HepG2 (cell line): ENCODE results near the gene DUS1L. TPM values are rescaled to one million over a fixed set of nuclear protein-coding genes. Genes with fewer than 3 reads are reported as not detected.
A peak's percentile ranks its signal among the peaks of the same experiment; 100 is the strongest.

Source experiments
- ATAC-seq: fragments of 200-7000 bp; cut with Tn5 transposase; 3 replicates; pipeline ENCODE4 v1.9.1; 2020; ENCODE audit warnings: mild to moderate bottlenecking, moderate library complexity
- BruUV-seq: library from RNA; stranded (reverse); fragments of 400-500 nt; replicated peaks from 2 replicates; lab custom pipeline; 2021; lab: Mats Ljungman, UMichigan
- CTCF ChIA-PET: fragments of 300-600 bp; formaldehyde crosslinking; extraction: SDS; loops from one replicate; lab custom pipeline; 2021; ENCODE audit warnings: low total read pairs, inconsistent platforms, low intra/inter-chr PET ratio; lab: Yijun Ruan, JAX
- POLR2A ChIA-PET: fragments of 350-600 bp; sonication (Branson Sonifier 250); formaldehyde crosslinking; loops from one replicate; lab custom pipeline; 2020; ENCODE audit warnings: antibody characterized with exemption, inconsistent platforms; lab: Yijun Ruan, JAX
- DNase-seq: peaks from one replicate; pipeline ENCODE4 v3.0.0-alpha.2; 2015; ENCODE audit warnings: low spot score
- FAIRE-seq: peaks from 3 replicates; lab custom pipeline; 2011; peaks lifted over from hg19 to GRCh38; lab: Jason Lieb, UNC
- H2AFZ ChIP-seq: one replicate; pipeline ENCODE4 v1.6.1; 2011; ENCODE audit warnings: low read length, inconsistent platforms
- H3K27ac ChIP-seq: fragments of 300-600 bp; 3 replicates; pipeline ENCODE4 v1.8.0; 2011; ENCODE audit warnings: mixed run types, mild to moderate bottlenecking, mixed read lengths, low read length, inconsistent platforms; ENCODE audit not compliant: insufficient read depth; ENCODE audit errors: extremely low read length
- H3K27me3 ChIP-seq, 2 experiments: fragments of 200-600 bp in 1 of 2; 2 replicates in 1 of 2; 3 replicates in 1 of 2; pipeline versions ENCODE4 v1.6.0 to v1.8.0; 2011; ENCODE audit warnings: low read length in 2 of 2, mild to moderate bottlenecking in 2 of 2, moderate library complexity in 2 of 2, inconsistent platforms in 1 of 2; ENCODE audit not compliant: insufficient read depth in 2 of 2, control insufficient read depth in 1 of 2
- H3K36me3 ChIP-seq, 2 experiments: fragments of 200-600 bp in 1 of 2; replicated peaks in 1 of 2; 2 replicates in 1 of 2; 3 replicates in 1 of 2; pipeline versions ENCODE4 v1.5.1 to v1.8.0; 2011; ENCODE audit warnings: low read length in 2 of 2, inconsistent platforms in 1 of 2; ENCODE audit not compliant: insufficient read depth in 2 of 2, control insufficient read depth in 1 of 2
- H3K4me1 ChIP-seq: 2 replicates; pipeline ENCODE4 v1.5.1; 2012; ENCODE audit warnings: low read length, inconsistent platforms; ENCODE audit not compliant: insufficient read depth
- H3K4me2 ChIP-seq: 2 replicates; pipeline ENCODE4 v1.6.0; 2011; ENCODE audit warnings: low read depth, low read length, inconsistent platforms
- H3K4me3 ChIP-seq, 3 experiments: fragments of 200-600 bp in 1 of 3; sonication (generic), shearing (Covaris generic) in 1 of 3; replicated peaks in 1 of 3; 2 replicates each; pipeline ENCODE4 v1.5.1; 2011 to 2016; ENCODE audit warnings: low read length in 3 of 3, inconsistent platforms in 2 of 3, low read depth in 2 of 3, mild to moderate bottlenecking in 2 of 3, control low read depth in 1 of 3, mixed read lengths in 1 of 3; ENCODE audit not compliant: insufficient read depth in 1 of 3
- H3K79me2 ChIP-seq: one replicate; pipeline ENCODE4 v1.6.1; 2011; ENCODE audit warnings: low read length, inconsistent platforms; ENCODE audit not compliant: insufficient read depth
- H3K9ac ChIP-seq: 2 replicates; pipeline ENCODE4 v1.6.0; 2011; ENCODE audit warnings: mild to moderate bottlenecking, low read depth, low read length, inconsistent platforms; ENCODE audit not compliant: insufficient read depth
- H3K9me3 ChIP-seq: 2 replicates; pipeline ENCODE4 v1.5.1; 2012; ENCODE audit warnings: mild to moderate bottlenecking, low read length
- H4K20me1 ChIP-seq: 2 replicates; pipeline ENCODE4 v1.6.0; 2011; ENCODE audit warnings: inconsistent platforms, mild to moderate bottlenecking, low read length, moderate library complexity; ENCODE audit not compliant: insufficient read depth
- ARHGAP35 ChIP-seq: sonication (generic); formaldehyde crosslinking; IDR thresholded peaks from 2 replicates; pipeline ENCODE4 v1.9.0; 2022; ENCODE audit warnings: mild to moderate bottlenecking, inconsistent platforms, moderate library complexity, missing genetic modification reagents, borderline replicate concordance
- E2F2 ChIP-seq: sonication (generic); formaldehyde crosslinking; IDR thresholded peaks from 2 replicates; pipeline ENCODE4 v1.4.0; 2020; ENCODE audit warnings: missing genetic modification reagents, borderline replicate concordance
- EP300 ChIP-seq, 3 experiments: sonication (generic) in 1 of 3; formaldehyde crosslinking in 1 of 3; IDR thresholded peaks; 2 replicates each; pipeline versions ENCODE4 v1.5.1 to v1.6.1; 2011 to 2020; ENCODE audit warnings: low read depth in 2 of 3, low read length in 2 of 3, borderline replicate concordance in 1 of 3, improper control_type of control experiment in 1 of 3, mild to moderate bottlenecking in 1 of 3, missing genetic modification reagents in 1 of 3, moderate library complexity in 1 of 3
- GATAD1 ChIP-seq: IDR thresholded peaks from 2 replicates; pipeline ENCODE4 v1.6.1; 2016; ENCODE audit warnings: missing genetic modification reagents, missing compliant biosample characterization
- IRF9 ChIP-seq: sonication (generic); formaldehyde crosslinking; IDR thresholded peaks from 2 replicates; pipeline ENCODE4 v1.8.0; 2022; ENCODE audit warnings: missing genetic modification reagents, mild to moderate bottlenecking, borderline replicate concordance
- MED8 ChIP-seq: sonication (generic); formaldehyde crosslinking; IDR thresholded peaks from 2 replicates; pipeline ENCODE4 v1.8.1; 2023; ENCODE audit warnings: mild to moderate bottlenecking, missing genetic modification reagents; ENCODE audit not compliant: insufficient replicate concordance
- PAX8 ChIP-seq: sonication (generic); formaldehyde crosslinking; IDR thresholded peaks from 2 replicates; pipeline ENCODE4 v1.8.0; 2022; ENCODE audit warnings: mild to moderate bottlenecking, missing genetic modification reagents, borderline replicate concordance
- PBX3 ChIP-seq: sonication (generic); formaldehyde crosslinking; IDR thresholded peaks from 2 replicates; pipeline ENCODE4 v1.8.1; 2023; ENCODE audit warnings: missing genetic modification reagents, inconsistent platforms, borderline replicate concordance
- RBM22 ChIP-seq: fragments of 200-400 bp; formaldehyde crosslinking; optimal IDR thresholded peaks from 2 replicates; pipeline ENCODE3; 2017; ENCODE audit warnings: mild to moderate bottlenecking, low read length, moderate library complexity
- REPIN1 ChIP-seq: sonication (generic); formaldehyde crosslinking; IDR thresholded peaks from 2 replicates; pipeline ENCODE4 v1.8.0; 2022; ENCODE audit warnings: missing genetic modification reagents, low read depth, mild to moderate bottlenecking, borderline replicate concordance
- ZKSCAN8 ChIP-seq: IDR thresholded peaks from 2 replicates; pipeline ENCODE4 v1.6.1; 2016; ENCODE audit warnings: borderline replicate concordance, missing genetic modification reagents, missing compliant biosample characterization
- ZNF17 ChIP-seq: sonication (generic); formaldehyde crosslinking; IDR thresholded peaks from 2 replicates; pipeline ENCODE4 v1.5.0; 2020; ENCODE audit warnings: mild to moderate bottlenecking, missing genetic modification reagents
- ZNF772 ChIP-seq: sonication (generic); formaldehyde crosslinking; IDR thresholded peaks from 2 replicates; pipeline ENCODE4 v1.5.0; 2020; ENCODE audit warnings: mild to moderate bottlenecking, missing genetic modification reagents
- WGBS: methylation state at CpG from one replicate; pipeline ENCODE4 v1.1.6; 2017; ENCODE audit warnings: low lambda C conversion rate; 5-methylcytosine and 5-hydroxymethylcytosine counted together
- in situ Hi-C: cut with HindIII; loops from 2 replicates; pipeline ENCODE4 v1.10.0; 2017; ENCODE audit warnings: low pct_unique_long_range_greater_than_20kb; ENCODE audit not compliant: extremely low pct_ligation_motif_present
- intact Hi-C: fragments of 100-400 bp; cut with micrococcal nuclease; formaldehyde crosslinking; loops from one replicate; pipeline ENCODE4 v1.10.0; 2022; ENCODE audit not compliant: unreplicated experiment
- polyA plus RNA-seq, 8 experiments: library from polyadenylated mRNA; depleted of rRNA in 3 of 8; stranded (reverse) in 7 of 8; unstranded in 1 of 8; fragments of >200 nt; fragmentation: Illumina TruSeq in 4 of 8; extraction: Trizol in 4 of 8; gene quantifications; 2 replicates each; pipeline versions ENCODE4 v1.2.1 to v1.2.3, GENCODE V29; 2011 to 2016; ENCODE audit warnings: low read depth in 4 of 8, missing spikeins in 1 of 8, mixed read lengths in 1 of 8; ENCODE audit not compliant: insufficient read depth in 1 of 8
- total RNA-seq, 5 experiments: library from RNA; depleted of rRNA; stranded (reverse); fragments of >200 nt; fragmentation: Illumina TruSeq; extraction: Trizol; gene quantifications; 2 replicates each; pipeline ENCODE4 v1.2.3, GENCODE V29; 2016; ENCODE audit warnings: low read depth in 1 of 5
- TF ChIP-seq, protein P1 (sequence below): sonication (generic); formaldehyde crosslinking; IDR thresholded peaks from 2 replicates; pipeline ENCODE4 v1.4.0; 2020; ENCODE audit warnings: missing genetic modification reagents, low read depth, mild to moderate bottlenecking, borderline replicate concordance

DUS1L gene
- total and polyA plus RNA-seq, 2 of the 13 experiments (the other 11 are each of a cell fraction or from before 2014, with no cell fraction given) = 81.0 to 109 TPM

DNA sequence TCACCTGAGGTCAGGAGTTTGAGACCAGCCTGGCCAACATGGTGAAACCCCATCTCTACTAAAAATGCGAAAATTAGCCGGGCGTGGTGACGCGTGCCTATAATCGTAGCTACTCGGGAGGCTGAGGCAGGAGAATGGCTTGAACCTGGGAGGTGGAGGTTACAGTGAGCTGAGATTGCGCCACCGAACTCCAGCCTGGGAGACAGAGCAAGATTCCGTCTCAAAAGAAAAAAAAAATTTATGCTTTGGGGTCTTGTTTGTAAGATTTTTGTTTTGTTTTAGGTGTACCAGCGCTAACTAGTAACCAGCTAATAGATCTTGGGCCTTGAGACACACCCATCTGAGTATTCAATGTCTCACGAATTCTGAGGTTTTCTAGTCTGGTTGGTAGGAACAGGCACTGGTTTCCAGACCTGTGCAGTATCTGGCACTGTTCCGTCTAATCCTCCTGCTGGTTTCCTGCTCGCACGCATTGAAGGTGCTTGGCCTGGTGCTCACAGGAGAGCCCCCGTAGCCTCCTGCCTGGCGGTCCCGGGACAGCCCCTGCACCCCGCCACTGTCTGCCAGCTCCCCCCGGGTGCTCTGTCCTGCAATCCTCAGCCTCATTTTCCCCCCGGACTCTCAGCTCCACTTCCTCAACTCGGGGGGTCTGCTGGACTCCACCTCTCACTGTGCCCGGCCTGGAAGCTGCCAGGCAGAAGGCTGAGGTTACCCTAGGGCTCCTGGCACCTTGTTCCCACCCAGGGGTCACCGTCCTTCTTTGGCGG, 10.6 kb upstream of the DUS1L start (continued):
- TF ChIP-seq E2F2 (CRISPR knock-in tag) (no peak), MED8 (CRISPR knock-in tag) (no peak), REPIN1 (CRISPR knock-in tag) (peak; percentile 41; the same call in 1 of the 2 replicates), PAX8 (CRISPR knock-in tag) (no peak), IRF9 (CRISPR knock-in tag) (no peak)

GRCh38 chr17:82073446-82073845, 7.8 kb upstream of the DUS1L start:
- Histone ChIP-seq H3K79me2 (no peaks in the 10 kb centered on the region), H3K9ac (no peak overlapping the region)
- in situ Hi-C loops (no loop called here), intact Hi-C loops (no loop called here)
- POLR2A ChIA-PET = interaction anchor here (1.4 kb wide), 1 partner anchor 36 kb away, joined by 3 read pairs; the partner anchor contains the start of gene DCXR
- 60% methylated on average over 9 of the region's 9 CpGs for WGBS
- TF ChIP-seq GATAD1 (CRISPR knock-in tag) (no peak), ZKSCAN8 (CRISPR knock-in tag) (no peak), ARHGAP35 (CRISPR knock-in tag) (no peak), ZNF17 (no peak), ZNF772 (CRISPR knock-in tag) (no peak), EP300 (IDR thresholded peaks at IDR 0.05; ENCODE audit: low read depth in 2 of 2, low read length in 2 of 2) (no peak), EP300 (CRISPR knock-in tag; IDR thresholded peaks at IDR 0.05; ENCODE audit: borderline replicate concordance) (no peak), RBM22 (no peak), PBX3 (CRISPR knock-in tag) (no peak)
- TF ChIP-seq, protein P1, sequence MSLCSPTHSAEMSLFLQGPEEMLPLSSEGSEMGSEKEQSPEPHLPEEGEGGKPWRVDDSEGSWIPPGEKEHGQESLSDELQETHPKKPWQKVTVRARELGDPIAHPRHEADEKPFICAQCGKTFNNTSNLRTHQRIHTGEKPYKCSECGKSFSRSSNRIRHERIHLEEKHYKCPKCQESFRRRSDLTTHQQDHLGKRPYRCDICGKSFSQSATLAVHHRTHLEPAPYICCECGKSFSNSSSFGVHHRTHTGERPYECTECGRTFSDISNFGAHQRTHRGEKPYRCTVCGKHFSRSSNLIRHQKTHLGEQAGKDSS (CRISPR knock-in tag) = no peak
- TF ChIP-seq, all 625 proteins: peak for 0
- FAIRE-seq = no peak
- no peak for ATAC-seq
- CTCF ChIA-PET = no interaction called here
- DNase-seq = no peak
- Histone ChIP-seq H3K27me3 (peaks cover 0 to 5% of the 10 kb centered on the region in 2 experiments; a peak in 2 of 5 replicates), H4K20me1 (peaks cover 4% of the 10 kb centered on the region; the same call in 1 of the 2 replicates), H3K4me2 (no peak overlapping the region), H3K4me1 (peaks cover 12% of the 10 kb centered on the region), H3K9me3 (no peaks in the 10 kb centered on the region), H3K4me3 (no peak overlapping the region), H3K36me3 (peaks cover 2 to 6% of the 10 kb centered on the region in 2 experiments; a peak in 1 of 5 replicates), H2AFZ (no peak overlapping the region), H3K27ac (no peak overlapping the region)
- no TSS peak for BruUV-seq
